COLO668 (cell line): ENCODE measurements around the gene PITPNC1.

Experiments used
- DNase-seq: peaks from one replicate; lab custom pipeline; 2025; ENCODE audit not compliant: unreplicated experiment; lab: John Stamatoyannopoulos, UW

PITPNC1 gene

DNA sequence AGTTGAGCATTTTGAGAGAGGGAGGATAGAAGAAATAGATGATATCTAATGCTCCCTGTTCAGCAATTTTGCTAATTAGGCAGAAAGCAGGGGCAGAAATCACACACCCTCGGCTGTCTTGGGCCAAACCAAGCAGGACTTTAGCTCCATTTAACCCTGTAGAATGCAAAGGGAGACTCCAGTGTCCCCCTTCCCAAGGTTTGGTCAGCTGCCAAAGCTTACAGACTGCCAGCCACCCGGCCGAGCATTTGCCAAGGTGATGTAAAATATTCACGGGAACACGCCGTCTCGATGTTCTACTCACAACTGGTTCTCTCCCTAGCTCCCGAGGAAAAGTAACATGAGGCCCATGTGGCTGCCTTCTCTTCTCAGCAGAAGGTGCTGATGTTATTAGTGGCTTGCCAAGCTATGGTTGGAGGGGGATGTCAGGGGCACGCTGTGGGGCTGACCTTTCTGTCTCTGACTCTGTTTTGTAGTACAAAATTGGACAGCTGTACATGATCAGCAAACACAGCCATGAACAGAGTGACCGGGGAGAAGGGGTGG is 155.3 kb downstream of the PITPNC1 start:
- DNase-seq = no peak

- no peak for DNase-seq
These were observed 157.9 kb downstream of the PITPNC1 start for GRCh38 chr17:67534941-67535340.

DNA sequence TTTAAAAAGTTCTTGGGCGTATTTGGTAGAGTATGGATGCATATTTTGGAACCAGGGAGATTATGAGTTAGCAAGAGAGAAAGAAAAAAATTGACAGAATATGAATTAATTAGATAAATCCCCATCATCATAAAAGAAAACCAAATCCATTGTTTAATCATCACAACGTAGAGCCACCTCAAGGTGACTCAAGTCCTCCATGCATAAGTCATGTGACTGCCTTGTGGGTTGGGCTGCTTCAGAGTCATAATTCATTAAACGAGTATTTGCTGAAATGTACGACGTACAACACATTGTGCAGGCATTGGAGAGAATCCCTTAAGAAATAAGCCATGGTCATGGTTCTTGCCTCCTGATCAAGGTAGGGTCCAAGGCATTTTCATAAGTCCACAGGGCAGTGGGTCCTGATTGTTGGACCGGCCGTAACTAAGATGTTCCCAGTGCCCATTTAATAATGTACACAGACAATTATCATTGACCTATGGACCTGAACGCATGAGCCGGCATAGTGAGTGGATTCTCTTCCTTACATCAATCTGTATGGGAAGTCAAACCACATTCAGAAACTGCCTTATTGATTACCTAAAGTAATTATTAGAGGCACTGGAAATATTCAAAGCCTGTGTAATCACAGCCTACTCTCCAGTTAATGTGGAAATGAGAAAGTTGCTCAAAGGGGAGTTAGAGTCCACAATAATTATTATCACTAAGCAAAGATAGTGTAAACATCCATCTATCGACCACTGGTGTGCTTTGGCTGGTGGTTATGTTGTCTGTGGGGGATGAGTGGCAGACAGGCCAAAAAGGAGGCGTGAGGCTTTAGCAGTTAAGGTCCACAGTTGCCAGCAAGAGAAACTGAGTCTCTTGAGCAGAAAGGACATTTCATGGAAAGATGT is 165.4 kb downstream of the PITPNC1 start:
- DNase-seq = no peak

GRCh38 chr17:67544364-67544955 is 167.4 kb downstream of the PITPNC1 start:
- no peak for DNase-seq

DNA sequence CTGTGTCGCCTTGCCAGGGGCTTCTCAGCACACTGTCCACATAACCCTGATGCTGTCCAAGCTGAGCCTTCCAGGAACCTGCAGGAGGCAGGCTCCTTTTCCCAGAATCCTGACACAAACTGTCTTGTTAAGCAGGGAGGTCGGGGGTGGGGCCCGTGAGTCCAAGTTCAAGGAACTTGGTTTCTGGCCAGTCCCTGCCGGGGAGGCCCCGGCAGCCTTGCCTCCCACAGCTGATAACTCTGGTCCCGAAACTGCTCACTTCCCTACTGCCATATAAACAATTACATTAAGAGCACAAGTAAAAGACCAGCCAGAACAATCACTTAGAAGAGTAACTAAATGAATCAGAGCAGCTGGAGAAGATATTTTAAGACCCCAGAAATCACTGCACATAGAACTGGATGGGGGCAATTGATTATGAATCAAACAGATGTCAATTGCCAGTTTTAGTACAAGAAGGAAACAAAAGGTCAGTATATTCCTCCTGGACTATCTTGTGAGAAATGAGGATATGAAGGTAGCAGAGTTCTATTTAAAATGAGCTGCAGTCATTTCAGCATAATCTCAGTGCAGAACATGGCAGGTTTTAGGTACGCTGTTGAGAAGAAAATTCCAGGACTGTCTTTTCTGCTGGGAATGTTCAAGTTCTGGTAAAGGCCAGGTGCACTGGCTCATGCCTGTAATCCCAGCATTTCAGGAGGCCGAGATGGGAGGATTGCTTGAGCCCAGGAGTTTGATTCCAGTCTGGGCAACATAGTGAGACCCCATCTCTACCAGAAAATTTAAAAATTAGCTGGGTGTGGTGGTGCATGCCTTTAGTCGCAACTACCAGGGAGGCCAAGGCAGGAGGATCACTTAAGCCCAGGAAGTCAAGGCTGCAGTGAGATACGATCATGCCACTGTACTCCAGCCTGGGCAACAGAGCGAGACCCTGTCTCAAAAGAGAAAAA is 169.8 kb downstream of the PITPNC1 start:
- no peak for DNase-seq

DNA sequence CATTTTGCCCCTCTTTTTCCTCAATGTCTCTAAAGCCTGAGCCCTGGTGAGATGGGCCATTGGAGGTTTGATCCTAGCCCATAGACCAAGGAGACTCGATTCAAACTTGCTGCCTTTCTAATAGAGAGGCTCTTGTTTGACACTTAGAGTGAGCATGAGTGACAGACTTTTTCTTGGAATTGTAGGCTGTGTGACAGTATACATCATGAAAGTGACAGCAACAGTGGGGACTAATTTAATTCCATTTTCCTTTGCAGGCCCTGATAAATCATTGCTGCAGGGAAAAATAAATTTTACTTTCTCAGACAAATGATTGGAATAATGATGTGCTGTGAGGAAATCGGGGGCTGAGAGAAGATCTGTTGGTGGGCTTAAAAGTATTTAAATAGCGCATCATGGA is 171.6 kb downstream of the PITPNC1 start:
- no peak for DNase-seq

GRCh38 chr17:67549820-67550219 is 172.7 kb downstream of the PITPNC1 start:
- DNase-seq = no peak

DNA sequence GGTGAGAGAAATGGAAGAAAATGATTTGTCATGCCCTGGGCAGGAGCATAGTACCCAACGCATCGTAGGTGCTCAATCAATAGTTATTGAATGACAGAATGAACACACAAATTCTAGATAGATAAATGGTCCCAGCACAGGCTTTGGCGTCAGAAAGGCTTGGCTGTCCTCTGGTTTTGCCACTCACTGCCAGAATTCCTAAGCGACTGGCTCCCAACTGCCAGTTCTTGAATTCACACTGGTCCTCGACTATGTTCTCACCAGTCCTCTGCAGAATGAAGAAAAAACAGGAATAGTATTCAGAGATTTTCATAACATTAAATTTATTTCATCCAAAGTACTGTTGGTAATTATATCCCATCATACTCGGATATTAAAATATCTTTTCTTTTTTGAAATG is 177.6 kb downstream of the PITPNC1 start:
- no peak for DNase-seq

GRCh38 chr17:67555855-67556254 is 178.8 kb downstream of the PITPNC1 start:
- no peak for DNase-seq

- no peak for DNase-seq
These were observed 180.2 kb downstream of the PITPNC1 start for GRCh38 chr17:67557052-67557845.

DNA sequence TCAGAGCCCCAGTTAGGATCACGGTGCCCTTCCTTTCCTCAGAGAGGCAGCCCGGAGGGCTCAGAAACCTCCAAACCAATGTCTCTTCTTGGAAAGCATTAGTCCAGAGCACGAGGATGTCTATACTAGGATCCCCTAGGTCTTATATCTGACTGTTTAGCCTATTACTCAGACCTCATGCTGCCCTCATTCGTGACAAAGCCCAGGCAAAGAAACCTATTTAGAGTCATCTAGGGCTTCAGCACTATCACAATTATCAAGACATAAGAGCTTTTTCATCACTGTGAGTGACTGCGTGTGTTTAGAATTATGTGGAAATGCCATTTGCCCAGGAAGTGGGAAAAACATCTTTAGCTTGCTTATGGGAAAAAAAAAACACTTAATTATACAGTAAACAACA is 180.8 kb downstream of the PITPNC1 start:
- DNase-seq = no peak

- no peak for DNase-seq
These were observed 181.8 kb downstream of the PITPNC1 start for GRCh38 chr17:67558740-67559380.

GRCh38 chr17:67559381-67559966 is 182.4 kb downstream of the PITPNC1 start:
- DNase-seq = no peak

DNA sequence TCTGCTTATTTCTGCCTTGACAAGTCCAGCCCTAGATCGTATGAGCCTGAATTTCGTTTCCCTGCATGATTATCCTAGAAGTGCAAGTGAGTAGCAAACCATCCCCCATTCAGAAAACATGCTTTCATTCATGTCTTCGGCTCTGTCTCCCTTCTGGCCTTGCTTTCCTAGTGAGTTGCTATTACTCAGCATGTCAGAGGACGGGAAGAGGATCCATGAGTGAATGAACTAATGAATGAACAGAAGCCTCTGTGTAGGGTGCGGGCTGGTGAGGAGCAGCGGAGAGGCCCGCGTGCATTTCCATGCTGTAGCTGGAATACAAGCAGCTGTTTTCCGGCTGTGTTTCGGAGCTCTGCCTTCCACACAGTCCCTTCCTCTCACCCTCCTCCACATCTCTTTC is 184.9 kb downstream of the PITPNC1 start:
- no peak for DNase-seq

DNA sequence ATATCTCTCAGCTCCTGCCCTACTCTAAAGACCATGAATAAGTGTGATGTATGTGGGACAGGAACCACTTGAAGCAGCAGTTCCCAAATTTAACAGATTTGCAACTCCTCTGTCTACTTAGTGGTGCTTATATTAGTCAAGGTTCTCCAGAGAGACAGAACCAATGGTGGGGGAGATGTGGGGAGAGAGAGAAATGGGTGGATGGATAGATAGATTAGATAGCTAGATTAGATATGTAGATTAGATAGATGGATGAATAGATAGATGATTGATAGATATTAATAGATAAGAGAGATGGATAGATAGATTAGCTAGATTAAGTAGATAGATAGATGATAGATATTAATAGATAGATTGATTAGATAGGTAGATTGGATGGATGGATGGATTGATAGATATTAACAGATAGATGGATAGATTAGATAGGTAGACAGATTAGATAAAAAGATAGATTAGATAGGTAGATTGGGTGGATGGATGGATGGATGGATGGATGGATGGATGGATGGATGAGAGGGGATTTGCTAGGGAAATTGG is 186.7 kb downstream of the PITPNC1 start:
- DNase-seq = no peak

- no peak for DNase-seq
These were observed 188.0 kb downstream of the PITPNC1 start for GRCh38 chr17:67565068-67565467.

DNA sequence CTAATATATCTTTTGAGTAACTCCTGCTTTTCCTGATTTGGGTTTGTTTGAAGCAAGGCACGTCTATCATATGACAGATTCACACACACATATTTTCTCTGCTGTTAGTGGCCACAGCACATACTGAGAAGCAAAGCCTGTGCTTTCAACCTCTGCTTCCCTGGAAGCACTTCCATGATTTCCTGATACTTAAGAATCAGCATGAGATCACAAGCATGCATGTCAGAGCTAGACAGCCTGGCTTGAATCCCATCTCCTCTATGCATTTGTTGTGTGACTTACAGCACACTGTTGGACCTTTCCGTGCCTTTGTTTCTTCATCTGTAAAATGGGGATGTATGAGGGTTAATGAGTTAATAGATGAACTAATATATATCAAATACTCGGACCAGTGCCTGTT is 189.6 kb downstream of the PITPNC1 start:
- DNase-seq = no peak

DNA sequence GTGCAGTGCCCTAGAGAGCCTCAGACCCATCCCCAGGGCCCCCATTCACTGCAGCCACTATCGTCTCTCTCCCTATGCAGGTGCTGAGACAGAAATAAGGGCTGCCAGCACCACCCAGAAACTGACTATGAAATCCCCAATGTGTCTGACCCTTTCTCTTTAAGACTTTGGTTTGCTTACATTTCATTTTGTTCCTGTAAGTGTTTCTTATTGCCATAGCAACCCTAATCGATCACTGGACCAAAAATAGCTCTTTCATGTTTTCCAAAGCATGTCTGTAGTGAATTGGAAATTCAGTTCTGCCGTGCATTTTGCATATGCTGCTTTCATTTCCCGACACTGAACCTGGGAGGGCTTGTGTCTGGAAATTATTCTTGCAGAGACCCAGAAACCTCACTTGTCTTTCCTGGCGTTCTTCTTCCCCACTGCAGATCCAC is 192.0 kb downstream of the PITPNC1 start:
- DNase-seq = no peak

- no peak for DNase-seq
These were observed 192.8 kb downstream of the PITPNC1 start for GRCh38 chr17:67569873-67570272.
